ENCODE data around the gene VIPR2.

VIPR2 gene

GRCh38 chr7:159122276-159122675 lies 22.4 kb downstream of the VIPR2 start:
- peaks cover 71% of the 10 kb centered on the region for H3K36me3 ChIP-seq (ENCODE audit: insufficient read depth, low read length)
- peaks cover 10% of the 10 kb centered on the region; the same call in 1 of the 2 replicates for H4K20me1 ChIP-seq (ENCODE audit: insufficient read depth, low read length)
- no peak overlapping the region for H2AFZ ChIP-seq (ENCODE audit: low read depth, low read length)
- no peak overlapping the region for H3K9ac ChIP-seq (ENCODE audit: low read depth, low read length)
- DNase-seq (no peak), ATAC-seq (ENCODE audit: insufficient read depth, low read depth) (no peak)
- no peaks in the 10 kb centered on the region for H3K4me1 ChIP-seq (ENCODE audit: insufficient read depth, low read length)
- peaks cover 15% of the 10 kb centered on the region; the same call in 1 of the 2 replicates for H3K79me2 ChIP-seq (ENCODE audit: insufficient read depth, low read length)
- no peak overlapping the region for H3K4me2 ChIP-seq (ENCODE audit: insufficient read depth, low read length)
- TF ChIP-seq, protein P1, sequence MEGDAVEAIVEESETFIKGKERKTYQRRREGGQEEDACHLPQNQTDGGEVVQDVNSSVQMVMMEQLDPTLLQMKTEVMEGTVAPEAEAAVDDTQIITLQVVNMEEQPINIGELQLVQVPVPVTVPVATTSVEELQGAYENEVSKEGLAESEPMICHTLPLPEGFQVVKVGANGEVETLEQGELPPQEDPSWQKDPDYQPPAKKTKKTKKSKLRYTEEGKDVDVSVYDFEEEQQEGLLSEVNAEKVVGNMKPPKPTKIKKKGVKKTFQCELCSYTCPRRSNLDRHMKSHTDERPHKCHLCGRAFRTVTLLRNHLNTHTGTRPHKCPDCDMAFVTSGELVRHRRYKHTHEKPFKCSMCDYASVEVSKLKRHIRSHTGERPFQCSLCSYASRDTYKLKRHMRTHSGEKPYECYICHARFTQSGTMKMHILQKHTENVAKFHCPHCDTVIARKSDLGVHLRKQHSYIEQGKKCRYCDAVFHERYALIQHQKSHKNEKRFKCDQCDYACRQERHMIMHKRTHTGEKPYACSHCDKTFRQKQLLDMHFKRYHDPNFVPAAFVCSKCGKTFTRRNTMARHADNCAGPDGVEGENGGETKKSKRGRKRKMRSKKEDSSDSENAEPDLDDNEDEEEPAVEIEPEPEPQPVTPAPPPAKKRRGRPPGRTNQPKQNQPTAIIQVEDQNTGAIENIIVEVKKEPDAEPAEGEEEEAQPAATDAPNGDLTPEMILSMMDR (IDR thresholded peaks at IDR 0.05; ENCODE audit: borderline replicate concordance, extremely low read depth, low read length, poor library complexity, severe bottlenecking), result no peak
- no peak for TF ChIP-seq EZH2 (IDR thresholded peaks at IDR 0.05; ENCODE audit: borderline replicate concordance, low read depth, low read length, severe bottlenecking)
- no peaks in the 10 kb centered on the region for H3K27me3 ChIP-seq (ENCODE audit: insufficient read depth, low read length, poor library complexity)
- no peak overlapping the region for H3K27ac ChIP-seq (ENCODE audit: low read length)
- H3K4me3 ChIP-seq (ENCODE audit: low read depth in 1 of 2, low read length in 2 of 2), result no peak overlapping the region
- H3K9me3 ChIP-seq (ENCODE audit: insufficient read depth, low read length, severe bottlenecking), result no peaks in the 10 kb centered on the region

DNA sequence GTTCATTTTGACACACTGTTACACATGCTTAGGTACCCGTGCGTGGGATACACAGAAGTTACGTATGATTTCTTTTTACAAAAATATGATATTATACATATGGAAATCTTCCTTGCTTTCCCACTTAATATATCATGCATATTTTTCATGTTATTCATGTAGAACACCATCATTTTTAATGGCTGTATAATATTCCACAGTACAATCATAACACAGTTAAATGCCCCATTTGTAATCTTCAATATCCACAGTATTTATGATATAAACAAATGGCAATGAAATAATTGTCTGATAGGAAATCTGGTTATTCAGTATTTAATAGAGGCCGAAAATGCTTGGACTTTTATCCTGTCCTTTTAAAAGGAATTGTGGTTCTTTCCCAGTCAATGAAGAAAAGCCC lies 23.2 kb downstream of the VIPR2 start:
- peaks cover 15% of the 10 kb centered on the region; the same call in 1 of the 2 replicates for H3K79me2 ChIP-seq (ENCODE audit: insufficient read depth, low read length)
- H3K4me2 ChIP-seq (ENCODE audit: insufficient read depth, low read length), result no peak overlapping the region
- peaks cover 10% of the 10 kb centered on the region; the same call in 1 of the 2 replicates for H4K20me1 ChIP-seq (ENCODE audit: insufficient read depth, low read length)
- no peak overlapping the region for H2AFZ ChIP-seq (ENCODE audit: low read depth, low read length)
- no peak overlapping the region for H3K27ac ChIP-seq (ENCODE audit: low read length)
- ATAC-seq (ENCODE audit: insufficient read depth, low read depth) (no peak), DNase-seq (no peak)
- no peak overlapping the region for H3K9ac ChIP-seq (ENCODE audit: low read depth, low read length)
- TF ChIP-seq, protein P1 (IDR thresholded peaks at IDR 0.05; ENCODE audit: borderline replicate concordance, extremely low read depth, low read length, poor library complexity, severe bottlenecking), result no peak
- TF ChIP-seq EZH2 (IDR thresholded peaks at IDR 0.05; ENCODE audit: borderline replicate concordance, low read depth, low read length, severe bottlenecking), result no peak
- H3K4me1 ChIP-seq (ENCODE audit: insufficient read depth, low read length), result no peaks in the 10 kb centered on the region
- H3K27me3 ChIP-seq (ENCODE audit: insufficient read depth, low read length, poor library complexity), result no peaks in the 10 kb centered on the region
- no peaks in the 10 kb centered on the region for H3K9me3 ChIP-seq (ENCODE audit: insufficient read depth, low read length, severe bottlenecking)
- no peak overlapping the region for H3K4me3 ChIP-seq (ENCODE audit: low read depth in 1 of 2, low read length in 2 of 2)
- H3K36me3 ChIP-seq (ENCODE audit: insufficient read depth, low read length), result peaks cover 72% of the 10 kb centered on the region

DNA sequence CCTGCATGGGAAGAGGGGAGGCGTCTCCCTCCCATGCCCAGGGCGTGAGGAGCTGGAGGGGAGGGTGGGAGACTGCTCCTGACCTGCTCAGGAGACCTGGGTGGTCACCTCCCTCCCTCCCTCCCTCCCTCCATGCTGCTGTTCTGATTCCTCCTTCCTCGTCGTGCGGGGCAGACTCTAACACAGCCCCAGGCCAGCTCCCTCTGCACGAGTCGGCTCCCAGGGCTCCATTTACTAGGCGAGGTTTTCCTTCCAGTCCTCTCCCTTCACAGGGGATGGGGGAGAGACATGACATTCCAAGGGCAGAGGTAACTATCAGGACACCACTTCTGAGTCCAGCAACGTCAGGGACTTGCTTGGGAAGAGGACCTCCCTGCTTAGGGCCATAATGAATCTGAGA lies 23.6 kb downstream of the VIPR2 start:
- no peak overlapping the region for H3K27ac ChIP-seq (ENCODE audit: low read length)
- no peak for TF ChIP-seq EZH2 (IDR thresholded peaks at IDR 0.05; ENCODE audit: borderline replicate concordance, low read depth, low read length, severe bottlenecking)
- TF ChIP-seq, protein P1 (IDR thresholded peaks at IDR 0.05; ENCODE audit: borderline replicate concordance, extremely low read depth, low read length, poor library complexity, severe bottlenecking), result no peak
- no peak overlapping the region for H3K4me2 ChIP-seq (ENCODE audit: insufficient read depth, low read length)
- H3K27me3 ChIP-seq (ENCODE audit: insufficient read depth, low read length, poor library complexity), result no peaks in the 10 kb centered on the region
- ATAC-seq (ENCODE audit: insufficient read depth, low read depth), result no peak
- H2AFZ ChIP-seq (ENCODE audit: low read depth, low read length), result no peak overlapping the region
- no peak for DNase-seq
- H3K79me2 ChIP-seq (ENCODE audit: insufficient read depth, low read length), result peaks cover 17% of the 10 kb centered on the region; the same call in 1 of the 2 replicates
- H3K4me1 ChIP-seq (ENCODE audit: insufficient read depth, low read length), result no peaks in the 10 kb centered on the region
- H3K9me3 ChIP-seq (ENCODE audit: insufficient read depth, low read length, severe bottlenecking), result no peaks in the 10 kb centered on the region
- H3K9ac ChIP-seq (ENCODE audit: low read depth, low read length), result no peak overlapping the region
- peaks cover 72% of the 10 kb centered on the region for H3K36me3 ChIP-seq (ENCODE audit: insufficient read depth, low read length)
- H3K4me3 ChIP-seq (ENCODE audit: low read depth in 1 of 2, low read length in 2 of 2), result no peak overlapping the region
- H4K20me1 ChIP-seq (ENCODE audit: insufficient read depth, low read length), result peaks cover 10% of the 10 kb centered on the region; the same call in 1 of the 2 replicates

- no peak overlapping the region for H3K4me2 ChIP-seq (ENCODE audit: insufficient read depth, low read length)
- peaks cover 13% of the 10 kb centered on the region for H4K20me1 ChIP-seq (ENCODE audit: insufficient read depth, low read length)
- H3K4me3 ChIP-seq (ENCODE audit: low read depth in 1 of 2, low read length in 2 of 2), result no peak overlapping the region
- no peak for ATAC-seq (ENCODE audit: insufficient read depth, low read depth)
- H3K9me3 ChIP-seq (ENCODE audit: insufficient read depth, low read length, severe bottlenecking), result no peaks in the 10 kb centered on the region
- H2AFZ ChIP-seq (ENCODE audit: low read depth, low read length), result no peak overlapping the region
- no peaks in the 10 kb centered on the region for H3K27me3 ChIP-seq (ENCODE audit: insufficient read depth, low read length, poor library complexity)
- DNase-seq, result no peak
- H3K36me3 ChIP-seq (ENCODE audit: insufficient read depth, low read length), result peaks cover 72% of the 10 kb centered on the region
- no peak overlapping the region for H3K9ac ChIP-seq (ENCODE audit: low read depth, low read length)
- H3K4me1 ChIP-seq (ENCODE audit: insufficient read depth, low read length), result no peaks in the 10 kb centered on the region
- no peak overlapping the region for H3K27ac ChIP-seq (ENCODE audit: low read length)
- no peak for TF ChIP-seq EZH2 (IDR thresholded peaks at IDR 0.05; ENCODE audit: borderline replicate concordance, low read depth, low read length, severe bottlenecking)
- TF ChIP-seq, protein P1 (IDR thresholded peaks at IDR 0.05; ENCODE audit: borderline replicate concordance, extremely low read depth, low read length, poor library complexity, severe bottlenecking), result no peak
- peaks cover 19% of the 10 kb centered on the region; the same call in 1 of the 2 replicates for H3K79me2 ChIP-seq (ENCODE audit: insufficient read depth, low read length)
These were observed 24.1 kb downstream of the VIPR2 start for GRCh38 chr7:159120540-159120919.
